Esophagus squamous epithelium (tissue), 4 donors: Measurements from ENCODE around the gene PI4KB.

ENCODE experiments used
- CTCF ChIP-seq, 6 experiments: fragments of 450-650 bp in 4 of 6; fragments of 200-600 bp in 2 of 6; sonication (generic) in 2 of 6; IDR thresholded peaks; one replicate each; pipeline ENCODE4 v1.5.1; 2016 to 2019; ENCODE audit warnings: antibody characterized with exemption in 6 of 6, mild to moderate bottlenecking in 4 of 6, moderate library complexity in 4 of 6
- POLR2A ChIP-seq, 4 donors: fragments of 450-650 bp; IDR thresholded peaks; one replicate each; pipeline ENCODE4 v1.6.1; 2017; ENCODE audit warnings: antibody characterized with exemption in 4 of 4, mild to moderate bottlenecking in 4 of 4, moderate library complexity in 3 of 4

GRCh38 chr1:151369302-151369610, 42.0 kb upstream of the PI4KB start:
- TF ChIP-seq CTCF (IDR thresholded peaks at IDR 0.05) (no peak), POLR2A (IDR thresholded peaks at IDR 0.05) (no peak)
